Progenitor cell of endocrine pancreas (in vitro differentiated cells): ENCODE data around the gene PEX14. TPM values are rescaled to one million over a fixed set of nuclear protein-coding genes. Genes with fewer than 3 reads are reported as not detected.
"Not testable (repeated sequence)": the region's sequence is repeated elsewhere in the genome, so short reads cannot be mapped to it uniquely, and the experiment has no call there.

Experiments
- DNase-seq: peaks from one replicate; pipeline ENCODE4 v3.0.0; 2021; ENCODE audit warnings: low spot score; ENCODE audit not compliant: unreplicated experiment
- H3K27ac Mint-ChIP-seq: 2 replicates; pipeline ENCODE4 v1.8.0; 2021; ENCODE audit warnings: mild to moderate bottlenecking, moderate library complexity, mixed read lengths
- H3K27me3 Mint-ChIP-seq: 2 replicates; pipeline ENCODE4 v1.8.0; 2021; ENCODE audit warnings: mixed read lengths
- H3K36me3 Mint-ChIP-seq: 2 replicates; pipeline ENCODE4 v1.8.0; 2022; ENCODE audit warnings: mixed read lengths; ENCODE audit not compliant: insufficient read depth
- H3K4me1 Mint-ChIP-seq: 2 replicates; pipeline ENCODE4 v1.8.0; 2021; ENCODE audit warnings: low read depth, mixed read lengths
- H3K4me3 Mint-ChIP-seq: 2 replicates; pipeline ENCODE4 v1.8.0; 2021; ENCODE audit warnings: low read depth, mild to moderate bottlenecking, moderate library complexity, mixed read lengths
- H3K9me3 Mint-ChIP-seq: 2 replicates; pipeline ENCODE4 v1.8.0; 2021; ENCODE audit warnings: low read depth, mixed read lengths
- total RNA-seq: library from RNA; stranded (reverse); gene quantifications from 2 replicates; pipeline ENCODE4 v1.2.1, GENCODE V29; 2021
- TF ChIP-seq, protein P1 (sequence below): fragments of 200-600 bp; sonication (generic); IDR thresholded peaks from one replicate; pipeline ENCODE4 v1.5.0; 2021; ENCODE audit warnings: antibody characterized with exemption, mild to moderate bottlenecking; ENCODE audit not compliant: unreplicated experiment

The PEX14 gene
- total RNA-seq, 1 donor from 2014 or later: 27.8 TPM

- H3K9me3 Mint-ChIP-seq: no peaks in the 10 kb centered on the region
- DNase-seq: no peak
- TF ChIP-seq, protein P1, sequence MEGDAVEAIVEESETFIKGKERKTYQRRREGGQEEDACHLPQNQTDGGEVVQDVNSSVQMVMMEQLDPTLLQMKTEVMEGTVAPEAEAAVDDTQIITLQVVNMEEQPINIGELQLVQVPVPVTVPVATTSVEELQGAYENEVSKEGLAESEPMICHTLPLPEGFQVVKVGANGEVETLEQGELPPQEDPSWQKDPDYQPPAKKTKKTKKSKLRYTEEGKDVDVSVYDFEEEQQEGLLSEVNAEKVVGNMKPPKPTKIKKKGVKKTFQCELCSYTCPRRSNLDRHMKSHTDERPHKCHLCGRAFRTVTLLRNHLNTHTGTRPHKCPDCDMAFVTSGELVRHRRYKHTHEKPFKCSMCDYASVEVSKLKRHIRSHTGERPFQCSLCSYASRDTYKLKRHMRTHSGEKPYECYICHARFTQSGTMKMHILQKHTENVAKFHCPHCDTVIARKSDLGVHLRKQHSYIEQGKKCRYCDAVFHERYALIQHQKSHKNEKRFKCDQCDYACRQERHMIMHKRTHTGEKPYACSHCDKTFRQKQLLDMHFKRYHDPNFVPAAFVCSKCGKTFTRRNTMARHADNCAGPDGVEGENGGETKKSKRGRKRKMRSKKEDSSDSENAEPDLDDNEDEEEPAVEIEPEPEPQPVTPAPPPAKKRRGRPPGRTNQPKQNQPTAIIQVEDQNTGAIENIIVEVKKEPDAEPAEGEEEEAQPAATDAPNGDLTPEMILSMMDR: no peak
- H3K27ac Mint-ChIP-seq: no peak overlapping the region
- H3K4me3 Mint-ChIP-seq: no peak overlapping the region
- H3K4me1 Mint-ChIP-seq: no peaks in the 10 kb centered on the region
- H3K36me3 Mint-ChIP-seq: peaks cover 8% of the 10 kb centered on the region
- peaks cover 2% of the 10 kb centered on the region for H3K27me3 Mint-ChIP-seq
Measured at GRCh38 chr1:10456048-10456447, 18.7 kb upstream of the PEX14 start.

- H3K36me3 Mint-ChIP-seq: peaks cover 8% of the 10 kb centered on the region
- H3K9me3 Mint-ChIP-seq: no peaks in the 10 kb centered on the region
- no peak for DNase-seq
- H3K4me3 Mint-ChIP-seq: no peak overlapping the region
- peak overlapping the region; percentile 74 for H3K27ac Mint-ChIP-seq
- no peaks in the 10 kb centered on the region for H3K27me3 Mint-ChIP-seq
- H3K4me1 Mint-ChIP-seq: no peaks in the 10 kb centered on the region
- TF ChIP-seq, protein P1: no peak
Measured at GRCh38 chr1:10456661-10457060, 18.1 kb upstream of the PEX14 start.

- H3K4me3 Mint-ChIP-seq, H3K4me1 Mint-ChIP-seq, H3K27ac Mint-ChIP-seq, H3K9me3 Mint-ChIP-seq, H3K27me3 Mint-ChIP-seq, H3K36me3 Mint-ChIP-seq, DNase-seq: not testable (repeated sequence)
Measured at GRCh38 chr1:10457462-10457861, 17.3 kb upstream of the PEX14 start.

DNA sequence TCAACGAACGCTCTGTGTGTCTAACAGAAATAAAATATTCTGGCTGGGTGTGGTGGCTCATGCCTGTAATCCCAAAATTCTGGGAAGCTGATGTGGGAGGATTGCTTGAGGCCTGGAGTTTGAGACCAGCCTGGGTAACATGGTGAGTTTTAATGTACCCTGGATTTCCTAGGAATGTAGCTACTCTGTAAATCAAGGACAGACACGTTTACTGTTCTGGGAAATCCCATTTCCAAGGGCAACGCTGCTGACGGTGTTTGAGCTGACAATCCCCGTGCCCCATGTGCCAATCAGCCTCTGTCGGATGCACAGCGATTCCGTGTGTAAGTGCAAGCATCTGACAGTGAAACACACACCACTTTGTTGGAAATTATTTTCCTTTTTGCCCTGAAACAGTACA is 16.9 kb upstream of the PEX14 start:
- Mint-ChIP-seq H3K4me1 (no peaks in the 10 kb centered on the region), H3K27me3 (no peaks in the 10 kb centered on the region), H3K9me3 (no peaks in the 10 kb centered on the region), H3K4me3 (no peak overlapping the region), H3K36me3 (peaks cover 8% of the 10 kb centered on the region), H3K27ac (no peak overlapping the region)
- DNase-seq: no peak
- TF ChIP-seq, protein P1: no peak

- H3K27me3 Mint-ChIP-seq: no peaks in the 10 kb centered on the region
- no peak overlapping the region for H3K4me3 Mint-ChIP-seq
- H3K36me3 Mint-ChIP-seq: peaks cover 13% of the 10 kb centered on the region
- no peaks in the 10 kb centered on the region for H3K9me3 Mint-ChIP-seq
- DNase-seq: no peak
- no peaks in the 10 kb centered on the region for H3K4me1 Mint-ChIP-seq
- H3K27ac Mint-ChIP-seq: no peak overlapping the region
- TF ChIP-seq, protein P1: no peak
Measured at GRCh38 chr1:10459184-10459583, 15.6 kb upstream of the PEX14 start.

DNA sequence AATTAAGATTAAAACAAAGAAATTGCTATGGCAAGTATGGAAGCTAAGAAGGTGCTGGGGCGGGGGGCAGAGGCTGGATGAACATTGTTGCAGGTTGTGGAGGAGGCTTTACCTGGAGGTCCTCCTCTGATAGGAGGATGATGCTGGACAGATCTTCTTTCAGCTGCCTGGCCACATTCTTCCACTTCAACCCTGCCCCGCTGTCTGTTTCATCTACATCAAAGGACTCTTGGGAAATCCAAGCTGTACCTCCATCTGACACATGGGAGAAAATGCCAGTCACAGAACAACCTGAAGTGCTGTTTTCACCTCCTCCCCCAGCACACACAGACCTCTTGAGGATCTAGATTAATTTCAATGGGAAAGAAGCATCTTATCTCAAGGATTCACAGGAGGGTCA is 7.7 kb upstream of the PEX14 start:
- Mint-ChIP-seq H3K27me3 (no peaks in the 10 kb centered on the region), H3K9me3 (no peaks in the 10 kb centered on the region)

More for the DNA sequence above, 7.7 kb upstream of the PEX14 start:
- TF ChIP-seq, protein P1: no peak
- H3K4me1 Mint-ChIP-seq: peaks cover 3% of the 10 kb centered on the region
- peaks cover 20% of the 10 kb centered on the region for H3K36me3 Mint-ChIP-seq
- H3K27ac Mint-ChIP-seq: no peak overlapping the region
- no peak overlapping the region for H3K4me3 Mint-ChIP-seq
- no peak for DNase-seq
